HCT116 (cell line): ENCODE data around the gene SUSD6. TPM values are rescaled to one million over a fixed set of nuclear protein-coding genes. Genes with fewer than 3 reads are reported as not detected.

Experiments used
- ATAC-seq: fragments of 200-7000 bp; cut with Tn5 transposase; 2 replicates; pipeline ENCODE4 v1.9.1; 2020; ENCODE audit warnings: mild to moderate bottlenecking, moderate library complexity
- BruUV-seq: library from RNA; stranded (reverse); fragments of 400-500 nt; replicated peaks from 2 replicates; lab custom pipeline; 2021; lab: Mats Ljungman, UMichigan
- CTCF ChIA-PET: fragments of 300-600 bp; sonication (Branson Sonifier 250); formaldehyde crosslinking; loops from one replicate; lab custom pipeline; 2021; ENCODE audit warnings: antibody characterized with exemption; lab: Charles Lee
- POLR2A ChIA-PET: fragments of 300-600, 350-600 bp; sonication (Branson Sonifier 250); formaldehyde crosslinking; loops from one replicate; lab custom pipeline; 2021; ENCODE audit warnings: antibody characterized with exemption; lab: Charles Lee
- RAD21 ChIA-PET, 2 experiments: fragments of 300-600 bp; sonication (Branson Sonifier 250); formaldehyde crosslinking; loops; one replicate each; lab custom pipeline; 2023; ENCODE audit warnings: low total read pairs in 2 of 2; ENCODE audit not compliant: uncharacterized antibody in 2 of 2, unreplicated experiment in 2 of 2, low non-redundant PET in 1 of 2; lab: Charles Lee
- DNase-seq: peaks from one replicate; pipeline ENCODE4 v3.0.0-alpha.2; 2010; ENCODE audit warnings: low read depth, low spot score
- H2AFZ ChIP-seq: fragments of 200-600 bp; shearing (Covaris generic), sonication (generic); 2 replicates; pipeline ENCODE4 v1.6.1; 2017; ENCODE audit warnings: low read depth, mixed run types, mixed read lengths, antibody characterized with exemption, low read length; ENCODE audit not compliant: poor library complexity, severe bottlenecking
- H3K27ac ChIP-seq: 2 replicates; pipeline ENCODE4 v1.5.1; 2012; ENCODE audit warnings: low read depth, low read length
- H3K27me3 ChIP-seq: fragments of 200-600 bp; sonication (generic); 2 replicates; pipeline ENCODE4 v1.6.1; 2016; ENCODE audit warnings: mixed run types, low read length, mixed read lengths; ENCODE audit not compliant: insufficient read depth
- H3K36me3 ChIP-seq, 2 experiments: fragments of 200-500 bp in 1 of 2; fragments of 200-600 bp in 1 of 2; sonication (Bioruptor generic) in 1 of 2; sonication (generic) in 1 of 2; 2 replicates each; pipeline versions ENCODE4 v1.5.1 to v1.6.1; 2014 to 2016; ENCODE audit warnings: low read length in 2 of 2, inconsistent platforms in 1 of 2, mixed read lengths in 1 of 2, mixed run types in 1 of 2; ENCODE audit not compliant: insufficient read depth in 2 of 2, control insufficient read depth in 1 of 2
- H3K4me1 ChIP-seq, 2 experiments: fragments of 200-600 bp in 1 of 2; sonication (generic) in 1 of 2; 2 replicates each; pipeline versions ENCODE4 v1.5.1 to v1.6.1; 2012 to 2017; ENCODE audit warnings: low read length in 2 of 2, inconsistent platforms in 1 of 2, mild to moderate bottlenecking in 1 of 2, mixed read lengths in 1 of 2, mixed run types in 1 of 2, moderate library complexity in 1 of 2; ENCODE audit not compliant: insufficient read depth in 2 of 2, control insufficient read depth in 1 of 2
- H3K4me2 ChIP-seq: fragments of 200-600 bp; sonication (generic); 2 replicates; pipeline ENCODE4 v1.6.1; 2017; ENCODE audit warnings: mixed run types, low read length, mixed read lengths
- H3K4me3 ChIP-seq, 2 experiments: fragments of 200-600 bp in 1 of 2; sonication (generic) in 1 of 2; replicated peaks in 1 of 2; 2 replicates each; pipeline ENCODE4 v1.5.1; 2011 to 2016; ENCODE audit warnings: low read length in 2 of 2, control low read depth in 1 of 2, low read depth in 1 of 2, mild to moderate bottlenecking in 1 of 2, mixed read lengths in 1 of 2, mixed run types in 1 of 2
- H3K79me2 ChIP-seq: fragments of 200-600 bp; sonication (generic); 2 replicates; pipeline ENCODE4 v1.6.1; 2017; ENCODE audit warnings: mild to moderate bottlenecking, mixed run types, low read length, moderate library complexity, mixed read lengths; ENCODE audit not compliant: insufficient read depth
- H3K9ac ChIP-seq: fragments of 200-600 bp; sonication (generic); 2 replicates; pipeline ENCODE4 v1.6.1; 2016; ENCODE audit warnings: low read length, mixed read lengths
- H3K9me2 ChIP-seq: fragments of 200-600 bp; sonication (generic), shearing (Covaris generic); 2 replicates; pipeline ENCODE4 v1.6.1; 2017; ENCODE audit warnings: mixed run types, mild to moderate bottlenecking, moderate library complexity; ENCODE audit not compliant: insufficient read depth
- H3K9me3 ChIP-seq, 2 experiments: fragments of 200-500 bp in 1 of 2; fragments of 200-600 bp in 1 of 2; sonication (Bioruptor generic) in 1 of 2; sonication (generic) in 1 of 2; 2 replicates each; pipeline ENCODE4 v1.6.1; 2014 to 2017; ENCODE audit warnings: low read length in 2 of 2, mixed read lengths in 2 of 2, inconsistent platforms in 1 of 2, low read depth in 1 of 2, mild to moderate bottlenecking in 1 of 2, mixed run types in 1 of 2, moderate library complexity in 1 of 2; ENCODE audit not compliant: control insufficient read depth in 1 of 2, insufficient read depth in 1 of 2
- H4K20me1 ChIP-seq: fragments of 200-600 bp; sonication (generic), shearing (Covaris generic); 2 replicates; pipeline ENCODE4 v1.6.1; 2017; ENCODE audit warnings: mixed run types, mild to moderate bottlenecking, moderate library complexity; ENCODE audit not compliant: insufficient read depth
- CBX3 ChIP-seq: IDR thresholded peaks from 2 replicates; pipeline ENCODE4 v1.6.1; 2012; ENCODE audit warnings: low read depth
- CEBPB ChIP-seq: IDR thresholded peaks from 2 replicates; pipeline ENCODE4 v1.6.1; 2012; ENCODE audit warnings: low read depth
- EGR1 ChIP-seq: IDR thresholded peaks from 2 replicates; pipeline ENCODE4 v1.6.1; 2012; ENCODE audit warnings: low read depth
- ELF1 ChIP-seq: IDR thresholded peaks from 2 replicates; pipeline ENCODE4 v1.6.1; 2012; ENCODE audit warnings: low read depth, borderline replicate concordance
- EZH2 ChIP-seq: fragments of 200-600 bp; sonication (generic); IDR thresholded peaks from 2 replicates; pipeline ENCODE4 v1.6.1; 2017; ENCODE audit warnings: antibody characterized with exemption, mixed run types
- EZH2phosphoT487 ChIP-seq: fragments of 200-600 bp; IDR thresholded peaks from 2 replicates; pipeline ENCODE4 v1.6.1; 2018; ENCODE audit warnings: antibody characterized with exemption, borderline replicate concordance
- FOSL1 ChIP-seq: IDR thresholded peaks from 2 replicates; pipeline ENCODE4 v1.6.1; 2012; ENCODE audit warnings: low read depth
- POLR2A ChIP-seq: IDR thresholded peaks from 2 replicates; pipeline ENCODE4 v1.7.0; 2011; ENCODE audit warnings: borderline replicate concordance; ENCODE audit not compliant: insufficient read depth, insufficient read length; ENCODE audit errors: extremely low read depth
- SIN3A ChIP-seq: IDR thresholded peaks from 2 replicates; pipeline ENCODE4 v1.6.1; 2012; ENCODE audit warnings: low read depth
- SP1 ChIP-seq: IDR thresholded peaks from 2 replicates; pipeline ENCODE4 v1.6.1; 2012; ENCODE audit warnings: low read depth
- TCF7L2 ChIP-seq: IDR thresholded peaks from 2 replicates; pipeline ENCODE4 v1.7.0; 2011; ENCODE audit warnings: borderline replicate concordance, inconsistent platforms; ENCODE audit not compliant: insufficient read depth, insufficient read length; ENCODE audit errors: extremely low read depth
- YY1 ChIP-seq: IDR thresholded peaks from 2 replicates; pipeline ENCODE4 v1.6.1; 2011; ENCODE audit warnings: low read length, low read depth, moderate library complexity, mild to moderate bottlenecking; ENCODE audit not compliant: insufficient replicate concordance; ENCODE audit errors: extremely low read depth
- ZFX ChIP-seq: fragments of 450-650 bp; IDR thresholded peaks from 2 replicates; pipeline ENCODE4 v1.6.1; 2017
- intact Hi-C: fragments of 100-400 bp; cut with micrococcal nuclease; formaldehyde crosslinking; loops from 2 replicates; pipeline ENCODE4 v1.10.0; 2022
- total RNA-seq: library from RNA; stranded (reverse); gene quantifications from one replicate; pipeline ENCODE4 v1.2.1, GENCODE V29; 2021; ENCODE audit not compliant: unreplicated experiment
- TF ChIP-seq, protein P1 (sequence below), 3 experiments: fragments of 200-600 bp in 1 of 3; sonication (generic) in 1 of 3; IDR thresholded peaks in 2 of 3; conservative IDR thresholded peaks in 1 of 3; 2 replicates each; pipeline ENCODE4 v1.5.1; 2012 to 2017; ENCODE audit warnings: low read depth in 2 of 3, low read length in 2 of 3, antibody characterized with exemption in 1 of 3, borderline replicate concordance in 1 of 3, control low read depth in 1 of 3, mild to moderate bottlenecking in 1 of 3, mixed read lengths in 1 of 3, mixed run types in 1 of 3, moderate library complexity in 1 of 3; ENCODE audit not compliant: insufficient read depth in 1 of 3
- TF ChIP-seq, protein P2 (sequence below): IDR thresholded peaks from 2 replicates; pipeline ENCODE4 v1.6.1; 2011; ENCODE audit warnings: mild to moderate bottlenecking, low read length, moderate library complexity; ENCODE audit not compliant: insufficient replicate concordance; ENCODE audit errors: extremely low read depth
- TF ChIP-seq, protein P3 (sequence below): IDR thresholded peaks from 2 replicates; pipeline ENCODE4 v1.6.1; 2012
- TF ChIP-seq, protein P4 (sequence below): IDR thresholded peaks from 2 replicates; pipeline ENCODE4 v1.6.1; 2012
- TF ChIP-seq, protein P5 (sequence below): IDR thresholded peaks from 2 replicates; pipeline ENCODE4 v1.6.1; 2012; ENCODE audit warnings: low read depth

Gene SUSD6
- total RNA-seq, 1 experiment from 2014 or later, result 6.4 TPM

DNA sequence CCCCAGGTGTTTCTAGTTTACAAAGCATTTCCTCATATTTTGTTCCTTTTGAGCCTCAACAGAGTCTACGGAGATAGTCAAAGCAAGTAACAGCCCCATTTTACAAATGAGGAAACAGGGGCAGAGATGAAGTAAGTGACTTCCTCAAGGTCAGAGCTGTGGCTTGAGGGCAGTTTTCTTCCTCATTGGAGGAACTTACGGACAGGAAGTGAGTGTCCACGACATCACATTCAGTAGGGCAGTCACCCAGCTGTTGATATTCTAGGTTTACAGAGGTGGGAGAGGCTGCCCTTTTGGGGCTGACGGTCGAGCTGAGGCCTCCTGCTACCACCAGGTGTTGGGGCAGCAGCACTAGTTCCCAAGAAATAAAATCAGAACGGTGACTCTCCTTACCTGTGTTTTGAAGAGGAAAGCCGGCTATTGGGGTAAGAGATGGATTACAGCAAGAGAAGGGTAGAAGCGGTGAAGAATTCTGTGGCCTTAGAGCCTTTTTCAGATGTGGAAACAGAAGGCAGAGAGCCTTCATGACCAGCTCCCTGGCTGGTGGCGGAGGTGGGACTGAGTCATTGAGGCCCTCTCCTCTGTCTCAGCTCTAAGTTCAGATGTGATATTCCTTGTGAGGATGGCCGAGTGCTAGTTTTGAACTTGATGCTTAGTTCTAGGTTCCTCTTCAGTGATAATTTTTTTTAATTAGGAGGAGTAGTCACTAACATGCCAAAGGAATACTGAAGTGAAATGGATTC lies 41.7 kb downstream of the SUSD6 start:
- Histone ChIP-seq H3K9ac (no peak overlapping the region), H3K36me3 (no peaks in the 10 kb centered on the region), H4K20me1 (no peaks in the 10 kb centered on the region), H3K4me1 (peaks cover 29 to 53% of the 10 kb centered on the region in 2 experiments), H3K79me2 (no peaks in the 10 kb centered on the region), H2AFZ (no peak overlapping the region), H3K27me3 (no peaks in the 10 kb centered on the region), H3K4me3 (no peak overlapping the region), H3K27ac (no peak overlapping the region), H3K4me2 (peak overlapping the region; percentile 17), H3K9me3 (no peaks in the 10 kb centered on the region), H3K9me2 (no peaks in the 10 kb centered on the region)
- BruUV-seq, result no TSS peak
- no peak for TF ChIP-seq POLR2A
- TF ChIP-seq, protein P1, sequence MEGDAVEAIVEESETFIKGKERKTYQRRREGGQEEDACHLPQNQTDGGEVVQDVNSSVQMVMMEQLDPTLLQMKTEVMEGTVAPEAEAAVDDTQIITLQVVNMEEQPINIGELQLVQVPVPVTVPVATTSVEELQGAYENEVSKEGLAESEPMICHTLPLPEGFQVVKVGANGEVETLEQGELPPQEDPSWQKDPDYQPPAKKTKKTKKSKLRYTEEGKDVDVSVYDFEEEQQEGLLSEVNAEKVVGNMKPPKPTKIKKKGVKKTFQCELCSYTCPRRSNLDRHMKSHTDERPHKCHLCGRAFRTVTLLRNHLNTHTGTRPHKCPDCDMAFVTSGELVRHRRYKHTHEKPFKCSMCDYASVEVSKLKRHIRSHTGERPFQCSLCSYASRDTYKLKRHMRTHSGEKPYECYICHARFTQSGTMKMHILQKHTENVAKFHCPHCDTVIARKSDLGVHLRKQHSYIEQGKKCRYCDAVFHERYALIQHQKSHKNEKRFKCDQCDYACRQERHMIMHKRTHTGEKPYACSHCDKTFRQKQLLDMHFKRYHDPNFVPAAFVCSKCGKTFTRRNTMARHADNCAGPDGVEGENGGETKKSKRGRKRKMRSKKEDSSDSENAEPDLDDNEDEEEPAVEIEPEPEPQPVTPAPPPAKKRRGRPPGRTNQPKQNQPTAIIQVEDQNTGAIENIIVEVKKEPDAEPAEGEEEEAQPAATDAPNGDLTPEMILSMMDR (IDR thresholded peaks at IDR 0.05 in 2 of 3, conservative IDR thresholded peaks at IDR 0.05 in 1 of 3; ENCODE audit: borderline replicate concordance in 1 of 3, insufficient read depth in 1 of 3, low read depth in 2 of 3, low read length in 2 of 3), result no peak
- no peak for TF ChIP-seq CEBPB
- TF ChIP-seq SIN3A, result no peak
- TF ChIP-seq EZH2phosphoT487, result no peak
- no peak for TF ChIP-seq FOSL1
- no peak for TF ChIP-seq EGR1
- TF ChIP-seq SP1, result no peak
- no peak for TF ChIP-seq YY1
- TF ChIP-seq CBX3, result no peak
- no peak for TF ChIP-seq EZH2
- no peak for TF ChIP-seq ZFX
- TF ChIP-seq, protein P2, sequence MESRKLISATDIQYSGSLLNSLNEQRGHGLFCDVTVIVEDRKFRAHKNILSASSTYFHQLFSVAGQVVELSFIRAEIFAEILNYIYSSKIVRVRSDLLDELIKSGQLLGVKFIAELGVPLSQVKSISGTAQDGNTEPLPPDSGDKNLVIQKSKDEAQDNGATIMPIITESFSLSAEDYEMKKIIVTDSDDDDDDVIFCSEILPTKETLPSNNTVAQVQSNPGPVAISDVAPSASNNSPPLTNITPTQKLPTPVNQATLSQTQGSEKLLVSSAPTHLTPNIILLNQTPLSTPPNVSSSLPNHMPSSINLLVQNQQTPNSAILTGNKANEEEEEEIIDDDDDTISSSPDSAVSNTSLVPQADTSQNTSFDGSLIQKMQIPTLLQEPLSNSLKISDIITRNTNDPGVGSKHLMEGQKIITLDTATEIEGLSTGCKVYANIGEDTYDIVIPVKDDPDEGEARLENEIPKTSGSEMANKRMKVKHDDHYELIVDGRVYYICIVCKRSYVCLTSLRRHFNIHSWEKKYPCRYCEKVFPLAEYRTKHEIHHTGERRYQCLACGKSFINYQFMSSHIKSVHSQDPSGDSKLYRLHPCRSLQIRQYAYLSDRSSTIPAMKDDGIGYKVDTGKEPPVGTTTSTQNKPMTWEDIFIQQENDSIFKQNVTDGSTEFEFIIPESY, result no peak
- TF ChIP-seq, protein P3, sequence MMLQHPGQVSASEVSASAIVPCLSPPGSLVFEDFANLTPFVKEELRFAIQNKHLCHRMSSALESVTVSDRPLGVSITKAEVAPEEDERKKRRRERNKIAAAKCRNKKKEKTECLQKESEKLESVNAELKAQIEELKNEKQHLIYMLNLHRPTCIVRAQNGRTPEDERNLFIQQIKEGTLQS, result no peak
- TF ChIP-seq TCF7L2, result no peak
- TF ChIP-seq ELF1, result no peak
- TF ChIP-seq, protein P4, sequence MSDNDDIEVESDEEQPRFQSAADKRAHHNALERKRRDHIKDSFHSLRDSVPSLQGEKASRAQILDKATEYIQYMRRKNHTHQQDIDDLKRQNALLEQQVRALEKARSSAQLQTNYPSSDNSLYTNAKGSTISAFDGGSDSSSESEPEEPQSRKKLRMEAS, result no peak
- TF ChIP-seq, protein P5, sequence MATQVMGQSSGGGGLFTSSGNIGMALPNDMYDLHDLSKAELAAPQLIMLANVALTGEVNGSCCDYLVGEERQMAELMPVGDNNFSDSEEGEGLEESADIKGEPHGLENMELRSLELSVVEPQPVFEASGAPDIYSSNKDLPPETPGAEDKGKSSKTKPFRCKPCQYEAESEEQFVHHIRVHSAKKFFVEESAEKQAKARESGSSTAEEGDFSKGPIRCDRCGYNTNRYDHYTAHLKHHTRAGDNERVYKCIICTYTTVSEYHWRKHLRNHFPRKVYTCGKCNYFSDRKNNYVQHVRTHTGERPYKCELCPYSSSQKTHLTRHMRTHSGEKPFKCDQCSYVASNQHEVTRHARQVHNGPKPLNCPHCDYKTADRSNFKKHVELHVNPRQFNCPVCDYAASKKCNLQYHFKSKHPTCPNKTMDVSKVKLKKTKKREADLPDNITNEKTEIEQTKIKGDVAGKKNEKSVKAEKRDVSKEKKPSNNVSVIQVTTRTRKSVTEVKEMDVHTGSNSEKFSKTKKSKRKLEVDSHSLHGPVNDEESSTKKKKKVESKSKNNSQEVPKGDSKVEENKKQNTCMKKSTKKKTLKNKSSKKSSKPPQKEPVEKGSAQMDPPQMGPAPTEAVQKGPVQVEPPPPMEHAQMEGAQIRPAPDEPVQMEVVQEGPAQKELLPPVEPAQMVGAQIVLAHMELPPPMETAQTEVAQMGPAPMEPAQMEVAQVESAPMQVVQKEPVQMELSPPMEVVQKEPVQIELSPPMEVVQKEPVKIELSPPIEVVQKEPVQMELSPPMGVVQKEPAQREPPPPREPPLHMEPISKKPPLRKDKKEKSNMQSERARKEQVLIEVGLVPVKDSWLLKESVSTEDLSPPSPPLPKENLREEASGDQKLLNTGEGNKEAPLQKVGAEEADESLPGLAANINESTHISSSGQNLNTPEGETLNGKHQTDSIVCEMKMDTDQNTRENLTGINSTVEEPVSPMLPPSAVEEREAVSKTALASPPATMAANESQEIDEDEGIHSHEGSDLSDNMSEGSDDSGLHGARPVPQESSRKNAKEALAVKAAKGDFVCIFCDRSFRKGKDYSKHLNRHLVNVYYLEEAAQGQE, result no peak
- no peak for DNase-seq
- ChIA-PET CTCF (no interaction called here), RAD21 (no interaction called here), POLR2A (no interaction called here)
- no peak for ATAC-seq
- intact Hi-C loops, result no loop called here
